Measurements from ENCODE around the gene SREBF2.

Gene SREBF2

GRCh38 chr22:41920271-41920976 lies 87.5 kb downstream of the SREBF2 start:
- Histone ChIP-seq H3K79me1 (ENCODE audit: low read depth, low read length) (no peaks in the 10 kb centered on the region), H3K27ac (replicated peaks; ENCODE audit: low read length) (no peak overlapping the region), H2BK5ac (ENCODE audit: low read length) (no peak overlapping the region), H3K18ac (ENCODE audit: low read length) (peak overlapping the region; percentile 71), H3K4me1 (ENCODE audit: control insufficient read depth in 2 of 2, insufficient read depth in 1 of 2, low read depth in 1 of 2, low read length in 2 of 2) (peaks cover 3 to 6% of the 10 kb centered on the region in 2 donors), H3K4ac (ENCODE audit: low read length) (no peak overlapping the region), H3K14ac (ENCODE audit: low read length) (peak overlapping the region; percentile 21), H3K36me3 (replicated peaks in 1 of 2; ENCODE audit: control insufficient read depth in 2 of 2, insufficient read depth in 2 of 2, low read length in 2 of 2) (no peaks in the 10 kb centered on the region), H4K8ac (ENCODE audit: low read depth, low read length) (no peak overlapping the region), H2AFZ (ENCODE audit: low read length) (no peak overlapping the region), H3K4me3 (ENCODE audit: low read length in 2 of 2) (no peak overlapping the region), H2BK120ac (ENCODE audit: low read depth, low read length) (no peak overlapping the region), H3K27me3 (ENCODE audit: control insufficient read depth in 3 of 3, insufficient read depth in 3 of 3, low read depth in 1 of 3, low read length in 3 of 3) (peaks cover 32 to 73% (median 33%) of the 10 kb centered on the region in 3 experiments), H4K91ac (ENCODE audit: low read depth, low read length, poor library complexity) (no peak overlapping the region), H3K9ac (ENCODE audit: low read depth, low read length, poor library complexity) (peak overlapping the region; percentile 60), H3K9me3 (replicated peaks in 1 of 2; ENCODE audit: control insufficient read depth in 2 of 2, insufficient read depth in 1 of 2, low read depth in 1 of 2, low read length in 2 of 2) (no peaks in the 10 kb centered on the region), H2BK15ac (ENCODE audit: low read length) (no peak overlapping the region), H2AK5ac (ENCODE audit: low read depth, low read length) (peak overlapping the region; percentile 70), H2BK12ac (ENCODE audit: low read length) (no peak overlapping the region), H3K23ac (ENCODE audit: low read depth, low read length, poor library complexity) (no peak overlapping the region), H3K4me2 (ENCODE audit: insufficient read depth, low read length, poor library complexity, severe bottlenecking) (peak overlapping the region; percentile 18)
- WGBS, 2 donors (ENCODE audit: extremely low coverage in 2 of 2, insufficient read length in 2 of 2, insufficient replicate concordance in 1 of 2), result no CpG with 5 or more reads among the region's 21 CpGs
- DNase-seq (ENCODE audit: low spot score), result no peak

GRCh38 chr22:41922328-41922727 lies 89.4 kb downstream of the SREBF2 start:
- Histone ChIP-seq H3K4me3 (ENCODE audit: low read length in 2 of 2) (no peak overlapping the region), H3K23ac (ENCODE audit: low read depth, low read length, poor library complexity) (no peak overlapping the region), H2BK120ac (ENCODE audit: low read depth, low read length) (no peak overlapping the region), H2BK15ac (ENCODE audit: low read length) (no peak overlapping the region), H2AK5ac (ENCODE audit: low read depth, low read length) (no peak overlapping the region), H3K27me3 (ENCODE audit: control insufficient read depth in 3 of 3, insufficient read depth in 3 of 3, low read depth in 1 of 3, low read length in 3 of 3) (peaks cover 14 to 68% (median 28%) of the 10 kb centered on the region in 3 experiments), H3K9ac (ENCODE audit: low read depth, low read length, poor library complexity) (no peak overlapping the region), H2BK12ac (ENCODE audit: low read length) (no peak overlapping the region), H3K14ac (ENCODE audit: low read length) (no peak overlapping the region), H3K36me3 (replicated peaks in 1 of 2; ENCODE audit: control insufficient read depth in 2 of 2, insufficient read depth in 2 of 2, low read length in 2 of 2) (no peaks in the 10 kb centered on the region), H4K8ac (ENCODE audit: low read depth, low read length) (no peak overlapping the region), H3K4me2 (ENCODE audit: insufficient read depth, low read length, poor library complexity, severe bottlenecking) (no peak overlapping the region), H4K91ac (ENCODE audit: low read depth, low read length, poor library complexity) (no peak overlapping the region), H3K79me1 (ENCODE audit: low read depth, low read length) (no peaks in the 10 kb centered on the region), H2BK5ac (ENCODE audit: low read length) (no peak overlapping the region), H3K4me1 (ENCODE audit: control insufficient read depth in 2 of 2, insufficient read depth in 1 of 2, low read depth in 1 of 2, low read length in 2 of 2) (peaks cover 4 to 10% of the 10 kb centered on the region in 2 donors), H3K27ac (replicated peaks; ENCODE audit: low read length) (no peak overlapping the region), H3K9me3 (replicated peaks in 1 of 2; ENCODE audit: control insufficient read depth in 2 of 2, insufficient read depth in 1 of 2, low read depth in 1 of 2, low read length in 2 of 2) (no peaks in the 10 kb centered on the region), H3K18ac (ENCODE audit: low read length) (no peak overlapping the region), H2AFZ (ENCODE audit: low read length) (no peak overlapping the region), H3K4ac (ENCODE audit: low read length) (no peak overlapping the region)
- no CpG with 5 or more reads among the region's 5 CpGs for WGBS, 2 donors (ENCODE audit: extremely low coverage in 2 of 2, insufficient read length in 2 of 2, insufficient replicate concordance in 1 of 2)
- DNase-seq (ENCODE audit: low spot score), result no peak

- Histone ChIP-seq H2BK15ac (ENCODE audit: low read length) (no peak overlapping the region), H3K4me1 (ENCODE audit: control insufficient read depth in 2 of 2, insufficient read depth in 1 of 2, low read depth in 1 of 2, low read length in 2 of 2) (peaks cover 6 to 13% of the 10 kb centered on the region in 2 donors), H2AK5ac (ENCODE audit: low read depth, low read length) (peak overlapping the region; percentile 60), H2BK120ac (ENCODE audit: low read depth, low read length) (no peak overlapping the region), H3K9me3 (replicated peaks in 1 of 2; ENCODE audit: control insufficient read depth in 2 of 2, insufficient read depth in 1 of 2, low read depth in 1 of 2, low read length in 2 of 2) (no peaks in the 10 kb centered on the region), H2BK5ac (ENCODE audit: low read length) (peak overlapping the region; percentile 29), H3K18ac (ENCODE audit: low read length) (no peak overlapping the region), H3K14ac (ENCODE audit: low read length) (no peak overlapping the region), H3K27me3 (ENCODE audit: control insufficient read depth in 3 of 3, insufficient read depth in 3 of 3, low read depth in 1 of 3, low read length in 3 of 3) (peaks cover 6 to 61% (median 23%) of the 10 kb centered on the region in 3 experiments), H3K79me1 (ENCODE audit: low read depth, low read length) (no peaks in the 10 kb centered on the region), H3K4me3 (ENCODE audit: low read length in 2 of 2) (no peak overlapping the region), H2BK12ac (ENCODE audit: low read length) (no peak overlapping the region), H3K36me3 (replicated peaks in 1 of 2; ENCODE audit: control insufficient read depth in 2 of 2, insufficient read depth in 2 of 2, low read length in 2 of 2) (no peaks in the 10 kb centered on the region), H3K23ac (ENCODE audit: low read depth, low read length, poor library complexity) (peak overlapping the region; percentile 5), H3K27ac (replicated peaks; ENCODE audit: low read length) (no peak overlapping the region), H2AFZ (ENCODE audit: low read length) (no peak overlapping the region), H4K8ac (ENCODE audit: low read depth, low read length) (no peak overlapping the region), H3K4ac (ENCODE audit: low read length) (no peak overlapping the region), H4K91ac (ENCODE audit: low read depth, low read length, poor library complexity) (no peak overlapping the region), H3K4me2 (ENCODE audit: insufficient read depth, low read length, poor library complexity, severe bottlenecking) (no peak overlapping the region), H3K9ac (ENCODE audit: low read depth, low read length, poor library complexity) (no peak overlapping the region)
- WGBS, 2 donors (ENCODE audit: extremely low coverage in 2 of 2, insufficient read length in 2 of 2, insufficient replicate concordance in 1 of 2), result no CpG with 5 or more reads among the region's 4 CpGs
- DNase-seq (ENCODE audit: low spot score), result no peak
Observed at GRCh38 chr22:41922940-41923594, 90.2 kb downstream of the SREBF2 start.

GRCh38 chr22:41923595-41924276 lies 90.8 kb downstream of the SREBF2 start:
- Histone ChIP-seq H3K9me3 (replicated peaks in 1 of 2; ENCODE audit: control insufficient read depth in 2 of 2, insufficient read depth in 1 of 2, low read depth in 1 of 2, low read length in 2 of 2) (no peaks in the 10 kb centered on the region), H3K4me2 (ENCODE audit: insufficient read depth, low read length, poor library complexity, severe bottlenecking) (no peak overlapping the region), H2BK120ac (ENCODE audit: low read depth, low read length) (no peak overlapping the region), H2AFZ (ENCODE audit: low read length) (no peak overlapping the region), H4K8ac (ENCODE audit: low read depth, low read length) (no peak overlapping the region), H3K79me1 (ENCODE audit: low read depth, low read length) (no peaks in the 10 kb centered on the region), H3K27me3 (ENCODE audit: control insufficient read depth in 3 of 3, insufficient read depth in 3 of 3, low read depth in 1 of 3, low read length in 3 of 3) (peaks cover 0 to 54% (median 23%) of the 10 kb centered on the region in 3 experiments), H3K4ac (ENCODE audit: low read length) (no peak overlapping the region), H2BK12ac (ENCODE audit: low read length) (no peak overlapping the region), H2AK5ac (ENCODE audit: low read depth, low read length) (peak overlapping the region; percentile 60), H3K4me1 (ENCODE audit: control insufficient read depth in 2 of 2, insufficient read depth in 1 of 2, low read depth in 1 of 2, low read length in 2 of 2) (peaks cover 12 to 20% of the 10 kb centered on the region in 2 donors), H3K27ac (replicated peaks; ENCODE audit: low read length) (no peak overlapping the region), H3K23ac (ENCODE audit: low read depth, low read length, poor library complexity) (peak overlapping the region; percentile 5), H3K36me3 (replicated peaks in 1 of 2; ENCODE audit: control insufficient read depth in 2 of 2, insufficient read depth in 2 of 2, low read length in 2 of 2) (no peaks in the 10 kb centered on the region), H2BK15ac (ENCODE audit: low read length) (no peak overlapping the region), H3K14ac (ENCODE audit: low read length) (no peak overlapping the region), H3K18ac (ENCODE audit: low read length) (no peak overlapping the region), H3K9ac (ENCODE audit: low read depth, low read length, poor library complexity) (no peak overlapping the region), H2BK5ac (ENCODE audit: low read length) (peak overlapping the region; percentile 29), H3K4me3 (ENCODE audit: low read length in 2 of 2) (no peak overlapping the region), H4K91ac (ENCODE audit: low read depth, low read length, poor library complexity) (no peak overlapping the region)
- no peak for DNase-seq (ENCODE audit: low spot score)
- no CpG with 5 or more reads among the region's 14 CpGs for WGBS, 2 donors (ENCODE audit: extremely low coverage in 2 of 2, insufficient read length in 2 of 2, insufficient replicate concordance in 1 of 2)
